Esophagus squamous epithelium (tissue), 5 donors: ENCODE data around the gene WNT9B. TPM values are rescaled to one million over a fixed set of nuclear protein-coding genes. Genes with fewer than 3 reads are reported as not detected.

ENCODE experiments used
- DNase-seq: peaks from one replicate; lab custom pipeline; 2025; lab: John Stamatoyannopoulos, UW
- H3K27ac ChIP-seq, 4 donors: fragments of 200-600 bp; sonication (generic); one replicate each; pipeline ENCODE4 v1.5.1; 2016 to 2019; ENCODE audit warnings: mild to moderate bottlenecking in 1 of 4
- H3K27me3 ChIP-seq, 4 donors: fragments of 200-600 bp; sonication (generic); 1 replicate in 3 of 4; 2 replicates in 1 of 4; pipeline versions ENCODE4 v1.5.1 to v1.6.0; 2017 to 2021; ENCODE audit warnings: antibody characterized with exemption in 1 of 4
- H3K36me3 ChIP-seq, 3 donors: fragments of 200-600 bp; sonication (generic); one replicate each; pipeline ENCODE4 v1.5.1; 2016 to 2019
- H3K4me1 ChIP-seq, 3 donors: fragments of 200-600 bp; sonication (generic); one replicate each; pipeline ENCODE4 v1.5.1; 2017 to 2019
- H3K4me3 ChIP-seq, 4 donors: fragments of 200-600 bp; sonication (generic); 1 replicate in 3 of 4; 2 replicates in 1 of 4; pipeline ENCODE4 v1.5.1; 2016 to 2019; ENCODE audit warnings: mild to moderate bottlenecking in 2 of 4, moderate library complexity in 1 of 4
- H3K9me3 ChIP-seq, 3 donors: fragments of 200-600 bp; sonication (generic); one replicate each; pipeline ENCODE4 v1.5.1; 2016 to 2019
- CTCF ChIP-seq, 6 experiments: fragments of 450-650 bp in 4 of 6; fragments of 200-600 bp in 2 of 6; sonication (generic) in 2 of 6; IDR thresholded peaks; one replicate each; pipeline ENCODE4 v1.5.1; 2016 to 2019; ENCODE audit warnings: antibody characterized with exemption in 6 of 6, mild to moderate bottlenecking in 4 of 6, moderate library complexity in 4 of 6
- POLR2A ChIP-seq, 4 donors: fragments of 450-650 bp; IDR thresholded peaks; one replicate each; pipeline ENCODE4 v1.6.1; 2017; ENCODE audit warnings: antibody characterized with exemption in 4 of 4, mild to moderate bottlenecking in 4 of 4, moderate library complexity in 3 of 4
- WGBS, 2 donors: methylation state at CpG; one replicate each; pipeline ENCODE4 v1.1.5; 2018; 5-methylcytosine and 5-hydroxymethylcytosine counted together
- intact Hi-C: fragments of 100-400 bp; cut with DNase I; formaldehyde crosslinking; loops from one replicate; pipeline ENCODE4 v1.15.0; 2022
- total RNA-seq, 4 donors: library from RNA; depleted of rRNA; stranded (reverse); fragments of >200 nt; gene quantifications; one replicate each; pipeline ENCODE4 v1.1.0, GENCODE V29; 2016
- donor health status: DM: yes; HTN: yes; CAD: no.

The WNT9B gene
- under 1 TPM in 2 of 4 donors, not detected in 2; 0.19 to 0.26 TPM for total RNA-seq

GRCh38 chr17:46851029-46851741 lies at the start of gene WNT9B:
WNT9B (plus strand) TSS chr17:46851583; CDS start chr17:46851639, 56 bp downstream.
- Histone ChIP-seq H3K4me3 (peak within 1 kb of the TSS; percentile 29 to 66 (median 42)), H3K9me3 (no peaks in the 10 kb centered on the region), H3K36me3 (no peaks in the 10 kb centered on the region), H3K27ac (no peak within 1 kb of the TSS), H3K4me1 (peaks cover 6 to 21% (median 12%) of the 10 kb centered on the region in 3 donors), H3K27me3 (peaks cover 0 to 93% (median 10%) of the 10 kb centered on the region in 4 donors)
- DNase-seq, result no peak
- TF ChIP-seq POLR2A (IDR thresholded peaks at IDR 0.05), result no peak
- TF ChIP-seq CTCF (IDR thresholded peaks at IDR 0.05), result no peak
- intact Hi-C loops, result no loop called here
- WGBS, 2 donors, result 5 to 18% methylated on average over 3 to 15 of the region's 75 CpGs

- Histone ChIP-seq H3K4me3 (no peak overlapping the region), H3K27me3 (no peaks in the 10 kb centered on the region), H3K9me3 (no peaks in the 10 kb centered on the region), H3K36me3 (no peaks in the 10 kb centered on the region), H3K4me1 (no peaks in the 10 kb centered on the region), H3K27ac (no peak overlapping the region)
- TF ChIP-seq CTCF (IDR thresholded peaks at IDR 0.05) (no peak), POLR2A (IDR thresholded peaks at IDR 0.05) (no peak)
- DNase-seq, result no peak
- intact Hi-C loops, result no loop called here
- WGBS, 2 donors, result 64 to 74% methylated on average over 6 to 7 of the region's 7 CpGs
These were observed 48.6 kb upstream of the WNT9B start for GRCh38 chr17:46802800-46803199.

GRCh38 chr17:46803544-46803943 lies 47.8 kb upstream of the WNT9B start:
- 86 to 90% methylated on average over 3 to 5 of the region's 5 CpGs for WGBS, 2 donors
- H3K4me1 ChIP-seq, result no peaks in the 10 kb centered on the region
- H3K27me3 ChIP-seq, result no peaks in the 10 kb centered on the region
- no peak for TF ChIP-seq POLR2A (IDR thresholded peaks at IDR 0.05)
- TF ChIP-seq CTCF (IDR thresholded peaks at IDR 0.05), result no peak
- no peaks in the 10 kb centered on the region for H3K9me3 ChIP-seq
- no peak overlapping the region for H3K4me3 ChIP-seq
- DNase-seq, result no peak
- intact Hi-C loops, result no loop called here
- H3K36me3 ChIP-seq, result no peaks in the 10 kb centered on the region
- no peak overlapping the region for H3K27ac ChIP-seq

- TF ChIP-seq CTCF (IDR thresholded peaks at IDR 0.05) (no peak), POLR2A (IDR thresholded peaks at IDR 0.05) (no peak)
- no peak overlapping the region for H3K27ac ChIP-seq
- H3K4me1 ChIP-seq, result no peaks in the 10 kb centered on the region
- H3K36me3 ChIP-seq, result no peaks in the 10 kb centered on the region
- DNase-seq, result no peak
- intact Hi-C loops, result no loop called here
- H3K4me3 ChIP-seq, result no peak overlapping the region
- no peaks in the 10 kb centered on the region for H3K9me3 ChIP-seq
- no peaks in the 10 kb centered on the region for H3K27me3 ChIP-seq
- 91 to 92% methylated on average over 6 of the region's 6 CpGs for WGBS, 2 donors
These were observed 45.6 kb upstream of the WNT9B start for GRCh38 chr17:46805771-46806170.

- Histone ChIP-seq H3K36me3 (no peaks in the 10 kb centered on the region), H3K9me3 (no peaks in the 10 kb centered on the region), H3K4me1 (peaks cover 0 to 20% (median 11%) of the 10 kb centered on the region in 3 donors), H3K27ac (no peak overlapping the region), H3K4me3 (no peak overlapping the region), H3K27me3 (peaks cover 0 to 23% (median 0%) of the 10 kb centered on the region in 4 donors)
- TF ChIP-seq POLR2A (IDR thresholded peaks at IDR 0.05) (no peak), CTCF (IDR thresholded peaks at IDR 0.05) (no peak)
- WGBS, 2 donors, result 82 to 95% methylated on average over 6 of the region's 8 CpGs
- intact Hi-C loops, result no loop called here
- DNase-seq, result no peak
These were observed 42.2 kb upstream of the WNT9B start for GRCh38 chr17:46809110-46809571.
